K562 (cell line): Measurements from ENCODE around the gene SULT1C4. TPM values are rescaled to one million over a fixed set of nuclear protein-coding genes. Genes with fewer than 3 reads are reported as not detected.

ENCODE experiments used
- BCOR ChIP-seq: fragments of 450-650 bp; IDR thresholded peaks from 2 replicates; pipeline ENCODE4 v1.6.1; 2016
- PRDM10 ChIP-seq: fragments of 450-650 bp; IDR thresholded peaks from 2 replicates; pipeline ENCODE4 v1.6.1; 2018; ENCODE audit not compliant: partially characterized antibody
- ZNF140 ChIP-seq: fragments of 250-450 bp; sonication (Bioruptor Pico); IDR thresholded peaks from 2 replicates; pipeline ENCODE4 v1.8.0; 2021; ENCODE audit warnings: moderate library complexity, mild to moderate bottlenecking, inconsistent platforms
- ZNF518B ChIP-seq: fragments of 250-450 bp; sonication (Bioruptor Pico); IDR thresholded peaks from 2 replicates; pipeline ENCODE4 v1.5.0; 2021; ENCODE audit warnings: mild to moderate bottlenecking, moderate library complexity
- polyA plus RNA-seq, 8 experiments: library from polyadenylated mRNA; depleted of rRNA in 4 of 8; stranded (reverse) in 5 of 8; unstranded in 3 of 8; fragments of >200 nt; fragmentation: Nextera tagmentation in 2 of 8; fragmentation: Illumina TruSeq in 1 of 8; extraction: Ambion mirVana in 2 of 8; extraction: Trizol in 1 of 8; gene quantifications; 2 replicates each; pipeline versions ENCODE4 v1.2.1 to v1.2.3, GENCODE V29; 2011 to 2014; ENCODE audit warnings: inconsistent platforms in 1 of 8, missing spikeins in 1 of 8
- total RNA-seq, 7 experiments: library from RNA; depleted of rRNA in 6 of 7; stranded (reverse); fragments of >200 nt in 6 of 7; fragmentation: Illumina TruSeq in 2 of 7; extraction: Trizol in 2 of 7; gene quantifications; 2 replicates each; pipeline versions ENCODE4 v1.2.1 to v1.2.3, GENCODE V29; 2011 to 2021; ENCODE audit warnings: low replicate concordance in 1 of 7

The SULT1C4 gene
- total and polyA plus RNA-seq, 9 of the 15 experiments (the other 6 are each of a cell fraction or from before 2014, with no cell fraction given), result 0.04 to 0.14 (median 0.09) TPM; not detected in 5

GRCh38 chr2:108376774-108377173 lies 980 bp upstream of the SULT1C4 start (continued):
- TF ChIP-seq ZNF140 (no peak), BCOR (no peak), PRDM10 (no peak), ZNF518B (CRISPR knock-in tag) (no peak)
